HG03139 (cell line): ENCODE measurements around the gene PPIF.
"Not testable (repeated sequence)": the region's sequence is repeated elsewhere in the genome, so short reads cannot be mapped to it uniquely, and the experiment has no call there.

Experiments used
- ATAC-seq: cut with Tn5 transposase; IDR thresholded peaks from one replicate; pipeline ENCODE4 v1.9.1; 2021; ENCODE audit not compliant: unreplicated experiment

PPIF gene

GRCh38 chr10:79329529-79329928, 17.7 kb upstream of the PPIF start:
- no peak for ATAC-seq

GRCh38 chr10:79331226-79331625, 16.0 kb upstream of the PPIF start:
- no peak for ATAC-seq

- peak; percentile 34 for ATAC-seq
Measured at GRCh38 chr10:79331709-79332108, 15.6 kb upstream of the PPIF start.

GRCh38 chr10:79332610-79333315, 14.5 kb upstream of the PPIF start:
- not testable (repeated sequence) for ATAC-seq

GRCh38 chr10:79333513-79333912, 13.8 kb upstream of the PPIF start:
- no peak for ATAC-seq

- ATAC-seq: no peak
Measured at GRCh38 chr10:79334573-79334972, 12.7 kb upstream of the PPIF start.

- ATAC-seq: no peak
Measured at GRCh38 chr10:79335094-79335469, 12.2 kb upstream of the PPIF start.

- ATAC-seq: no peak
Measured at GRCh38 chr10:79335470-79336235, 11.6 kb upstream of the PPIF start.

- no peak for ATAC-seq
Measured at GRCh38 chr10:79336276-79336675, 11.0 kb upstream of the PPIF start.

- ATAC-seq: no peak
Measured at GRCh38 chr10:79336739-79337138, 10.5 kb upstream of the PPIF start.

- not testable (repeated sequence) for ATAC-seq
Measured at GRCh38 chr10:79337783-79338469, 9.3 kb upstream of the PPIF start.

GRCh38 chr10:79339266-79339665, 8.0 kb upstream of the PPIF start:
- no peak for ATAC-seq

GRCh38 chr10:79340646-79341244, 6.5 kb upstream of the PPIF start:
- no peak for ATAC-seq

GRCh38 chr10:79342295-79342761, 4.9 kb upstream of the PPIF start:
- no peak for ATAC-seq

GRCh38 chr10:79342811-79343561, 4.3 kb upstream of the PPIF start:
- ATAC-seq: no peak

GRCh38 chr10:79344502-79345195, 2.6 kb upstream of the PPIF start:
- ATAC-seq: no peak

GRCh38 chr10:79345241-79346011, 1.8 kb upstream of the PPIF start:
- ATAC-seq: no peak

GRCh38 chr10:79346012-79346340, 1.3 kb upstream of the PPIF start:
- no peak for ATAC-seq

GRCh38 chr10:79346388-79347225, 662 bp upstream of the PPIF start:
- ATAC-seq: no peak
